Activated CD4-positive, alpha-beta T cell treated with anti-CD3 and anti-CD28 coated beads, Interleukin-2, amount 50 U/mL, for 48 hours (primary cell): ENCODE results near the gene PPA2.
"Not testable (repeated sequence)": the region's sequence is repeated elsewhere in the genome, so short reads cannot be mapped to it uniquely, and the experiment has no call there.

Experiments used
- DNase-seq, 2 experiments: peaks; one replicate each; pipeline ENCODE4 v3.0.0-alpha.2; 2020

PPA2 gene

DNA sequence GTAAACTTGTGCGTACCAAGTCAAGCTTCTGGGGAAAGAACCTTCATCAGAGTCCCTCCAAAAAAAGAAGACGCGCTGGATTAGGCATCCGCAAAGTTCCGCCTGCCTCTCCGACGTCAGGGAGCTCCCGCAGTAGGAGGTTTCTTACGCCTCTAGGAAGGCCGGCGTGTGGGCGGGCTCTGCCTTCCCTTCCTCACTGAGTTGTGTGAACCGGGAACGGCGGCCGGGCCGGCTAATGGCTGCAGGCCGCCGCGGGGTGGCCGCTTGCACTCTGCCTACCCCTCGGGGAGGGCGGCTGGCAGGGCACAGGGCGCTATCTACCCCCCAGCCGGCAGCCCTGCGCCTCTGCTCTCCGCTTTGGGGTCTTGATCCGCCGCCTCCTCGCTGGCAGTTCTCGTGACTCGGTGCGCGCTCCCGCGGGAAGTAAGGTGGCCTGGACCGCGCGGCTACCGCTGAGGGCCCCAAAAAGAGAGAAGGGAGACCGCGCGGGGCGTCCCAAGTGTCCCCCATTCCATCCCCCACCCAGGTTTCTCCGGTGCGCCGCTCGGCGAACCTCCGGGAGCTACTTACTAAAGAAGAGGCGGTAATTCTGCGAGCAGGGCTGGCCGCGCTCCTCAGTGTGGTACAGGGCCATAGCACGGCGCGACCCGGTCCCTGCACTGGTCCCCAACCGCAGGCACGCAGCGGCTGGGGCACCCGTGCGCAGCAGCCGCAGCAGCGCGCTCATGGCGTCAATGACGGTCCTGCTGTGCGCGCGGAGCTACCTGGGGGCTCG, at the start of gene PPA2:
Gene PPA2, minus strand, starts transcription at position 739 of the 775 bp plus-strand sequence. Its CDS starts 12 bp downstream, at position 727.
- peak; percentile 84 to 88 for DNase-seq

GRCh38 chr4:105520819-105521790, 47.2 kb upstream of the PPA2 start:
- peak in 1 of 2 experiments; percentile 6 for DNase-seq

DNA sequence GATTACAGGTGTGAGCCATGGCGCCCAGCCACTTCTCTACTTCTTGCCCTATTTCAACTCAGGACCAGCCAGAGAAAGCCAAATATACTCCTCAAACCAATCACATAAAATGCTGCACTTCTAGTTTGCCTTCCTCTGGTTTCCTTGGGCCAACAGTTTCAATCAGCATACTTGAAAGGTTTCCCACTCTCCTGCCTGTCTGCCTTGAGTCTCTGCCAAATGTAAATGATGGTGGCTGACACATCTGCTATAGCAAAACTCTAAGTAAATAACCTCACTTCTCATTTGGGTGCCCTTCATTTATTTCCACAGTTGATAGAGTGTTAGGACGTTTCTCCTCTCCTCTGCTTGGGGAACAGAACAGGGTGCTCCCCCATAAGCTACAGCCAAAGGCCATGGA, 36.4 kb upstream of the PPA2 start:
- no peak for DNase-seq

DNA sequence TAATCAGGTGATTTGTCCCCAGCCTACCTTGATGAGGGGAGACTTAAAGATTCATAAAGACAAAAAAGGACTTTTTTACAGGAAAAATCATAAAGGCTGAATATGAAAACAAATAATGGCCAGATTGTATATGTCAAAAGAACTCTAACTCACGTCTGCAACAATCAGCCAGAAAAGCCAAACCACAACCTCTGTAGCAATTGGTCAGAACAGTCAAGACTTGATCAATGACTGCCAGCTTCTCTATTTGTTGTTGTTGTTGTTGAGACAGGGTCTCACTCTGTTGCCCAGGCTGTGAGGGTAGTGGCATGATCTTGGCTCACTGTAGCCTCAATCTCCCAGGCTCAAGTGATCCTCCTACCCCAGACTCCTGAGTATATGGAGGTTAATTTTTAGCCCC, 35.9 kb upstream of the PPA2 start:
- no peak for DNase-seq

DNA sequence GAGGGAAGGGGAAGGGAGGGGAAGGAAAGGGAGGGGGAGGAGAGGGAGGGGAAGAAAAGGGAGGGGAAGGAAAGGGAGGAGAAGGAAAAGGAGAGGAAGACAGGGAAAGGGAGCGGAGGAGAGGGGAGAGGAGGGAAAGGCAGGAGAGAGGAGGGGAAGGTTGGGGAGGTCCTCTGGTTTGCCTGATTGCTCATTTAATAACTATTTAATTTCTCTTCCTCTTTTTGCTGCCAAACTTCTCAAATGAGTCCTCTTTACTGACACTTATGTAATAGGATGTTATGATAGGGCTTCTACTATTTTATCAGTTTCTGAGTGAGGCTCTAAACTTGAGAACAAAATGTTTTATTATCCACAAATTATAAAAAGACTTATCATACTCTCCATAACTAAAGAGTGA, 35.4 kb upstream of the PPA2 start:
- no peak for DNase-seq

GRCh38 chr4:105504744-105505143, 30.9 kb upstream of the PPA2 start:
- no peak for DNase-seq

- DNase-seq, result no peak
These were observed 29.6 kb upstream of the PPA2 start for GRCh38 chr4:105503484-105503883.

GRCh38 chr4:105496899-105497298, 23.0 kb upstream of the PPA2 start:
- DNase-seq, result no peak

- DNase-seq, result no peak
These were observed 21.8 kb upstream of the PPA2 start for GRCh38 chr4:105495667-105496066.

DNA sequence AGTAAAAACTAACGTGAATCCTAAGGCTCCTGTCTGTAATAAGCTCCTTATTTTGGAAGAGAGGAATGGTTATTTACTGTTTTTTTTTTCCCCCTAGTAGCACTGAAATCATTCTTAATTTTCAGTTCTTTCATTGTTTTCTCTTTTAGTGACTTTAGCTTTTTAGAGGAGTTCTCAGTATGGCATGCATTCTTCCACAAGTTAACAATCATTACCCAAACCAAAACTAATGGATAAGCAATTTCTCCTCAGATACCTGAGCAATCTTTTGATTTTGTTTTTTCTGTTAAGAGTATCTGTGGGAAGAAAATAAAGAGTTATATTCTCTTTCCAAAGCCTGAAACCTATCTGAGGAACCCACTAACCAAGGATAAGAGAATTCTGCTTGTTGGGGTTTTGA, 16.7 kb upstream of the PPA2 start:
- DNase-seq, result no peak

- DNase-seq, result no peak
These were observed 10.0 kb upstream of the PPA2 start for GRCh38 chr4:105483840-105484239.

DNA sequence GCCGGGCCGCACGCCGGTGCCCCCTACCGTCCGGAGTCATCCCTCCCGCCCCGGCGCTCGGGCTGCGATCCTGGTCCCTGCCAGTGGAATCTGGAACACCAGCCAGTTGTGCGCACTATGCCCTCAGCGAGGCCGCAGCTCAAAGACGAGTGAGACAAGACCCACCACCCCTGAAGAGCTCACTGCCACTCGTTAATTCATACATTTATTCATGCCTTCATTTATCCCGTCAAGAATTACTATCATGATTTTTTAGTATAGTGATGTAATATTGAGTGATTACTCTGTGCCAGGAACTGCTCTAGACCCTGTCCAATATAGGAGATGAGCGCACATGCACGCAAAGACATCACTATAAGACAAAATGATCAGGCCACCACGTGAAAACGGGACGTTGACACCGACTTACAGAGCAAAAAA, 247 bp upstream of the PPA2 start:
- peak in 1 of 2 experiments; percentile 82 for DNase-seq

DNA sequence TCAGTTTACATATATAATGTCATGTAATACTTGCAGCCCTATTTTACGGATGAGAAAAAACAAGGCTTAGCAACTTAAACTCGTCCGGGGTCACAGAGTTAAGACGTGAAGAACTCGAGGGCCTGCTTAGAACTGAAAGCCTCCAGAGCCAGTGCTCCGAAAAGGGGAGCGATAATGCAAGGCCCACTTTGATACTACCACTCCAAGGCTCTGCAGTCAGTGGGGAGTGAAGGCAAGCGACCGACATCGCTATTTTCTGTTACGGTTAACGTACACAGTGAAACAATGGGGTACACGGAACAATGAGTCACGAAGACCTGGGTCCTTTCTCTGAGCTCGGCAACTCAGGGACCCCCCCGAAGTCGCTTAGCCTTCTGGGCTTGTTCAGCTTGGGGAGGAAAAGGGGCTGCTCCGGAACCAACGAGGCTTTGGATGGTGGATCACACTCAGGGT, 965 bp downstream of the PPA2 start:
- DNase-seq, result no peak

DNA sequence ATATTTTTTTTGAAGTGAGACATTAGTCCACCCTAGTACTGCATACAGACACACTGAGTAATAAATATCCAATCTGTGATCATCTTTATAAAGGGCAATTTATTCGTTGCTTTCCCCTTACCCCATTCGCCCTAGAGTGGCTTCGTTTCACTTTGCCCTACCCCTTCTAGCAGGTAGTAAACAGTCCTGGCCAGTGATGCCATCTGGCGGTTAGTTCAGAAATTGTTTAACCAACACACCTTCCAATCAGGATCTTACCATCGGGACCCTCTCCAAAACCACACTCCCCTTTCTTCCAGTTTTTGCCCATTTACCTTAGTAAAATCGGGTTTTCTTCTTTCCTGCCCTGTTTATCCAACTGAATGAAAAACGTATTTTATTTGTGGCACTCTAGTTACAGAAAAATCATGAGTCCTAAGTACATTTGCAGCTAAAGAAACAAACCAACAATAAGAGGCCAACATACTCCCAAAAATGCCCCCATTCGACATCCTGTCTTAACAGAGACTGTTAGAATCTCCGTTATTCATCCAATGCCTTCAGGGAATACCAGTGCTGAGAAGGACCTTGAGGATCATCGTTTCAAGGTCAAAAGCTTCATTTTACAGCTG, 2.2 kb downstream of the PPA2 start:
- peak; percentile 63 to 75 for DNase-seq

DNA sequence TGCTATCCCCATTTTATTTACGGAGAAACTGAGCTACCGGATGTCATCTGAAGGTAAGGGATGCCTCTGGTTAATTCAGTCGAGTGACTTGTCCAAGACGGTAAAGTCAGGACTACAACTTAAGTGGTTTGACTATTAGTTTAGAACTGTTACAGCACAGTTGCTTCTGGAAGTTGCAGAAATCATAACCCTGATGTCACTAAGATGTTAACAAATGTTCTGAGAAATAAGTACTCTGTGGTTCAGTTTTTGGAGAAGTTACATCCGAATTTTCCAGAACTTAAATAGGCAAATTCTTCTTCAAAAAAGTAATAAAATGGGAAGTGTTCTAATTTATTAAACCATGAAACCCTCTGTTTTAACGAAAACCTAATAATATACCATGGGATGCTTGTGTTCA, 3.1 kb downstream of the PPA2 start:
- DNase-seq, result no peak

DNA sequence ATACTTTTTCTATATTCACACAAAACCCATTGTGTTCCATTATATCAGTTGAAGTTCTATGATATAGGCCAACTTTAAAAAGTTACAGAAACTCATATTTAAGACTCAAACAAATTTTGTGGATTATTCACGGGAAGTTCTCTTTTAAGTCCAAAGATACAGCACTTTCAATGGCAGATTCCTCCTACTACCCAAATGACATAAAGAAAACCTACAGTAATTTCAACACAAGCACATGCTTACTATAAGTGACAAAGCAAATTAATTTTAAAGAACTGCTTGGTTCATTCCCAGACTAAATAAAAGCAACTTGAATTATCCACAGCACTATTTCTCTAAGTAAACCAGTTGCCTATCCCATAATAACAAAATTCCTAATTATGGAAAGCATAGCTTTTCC, 4.1 kb downstream of the PPA2 start:
- DNase-seq, result no peak

DNA sequence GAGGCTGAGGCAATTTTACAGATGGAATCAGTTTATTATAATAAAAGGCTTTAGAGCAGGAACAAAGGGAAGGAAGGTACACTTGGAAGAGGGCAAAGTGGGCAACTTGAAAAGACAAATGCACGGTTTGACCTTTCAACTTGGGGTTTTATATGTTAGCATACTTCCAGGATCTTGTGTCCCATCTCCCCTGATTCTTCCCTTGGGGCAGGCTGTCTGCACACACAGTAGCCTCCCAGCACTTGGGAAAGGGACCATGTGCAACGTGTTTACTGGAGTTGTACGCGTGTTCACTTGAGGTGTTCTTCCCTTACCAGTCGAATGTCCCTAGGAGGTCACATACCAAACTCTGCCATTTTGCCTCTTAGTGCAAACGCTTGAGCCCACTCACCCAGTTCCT, 7.3 kb downstream of the PPA2 start:
- no peak for DNase-seq

GRCh38 chr4:105464563-105464962, 9.3 kb downstream of the PPA2 start:
- DNase-seq, result not testable (repeated sequence)

DNA sequence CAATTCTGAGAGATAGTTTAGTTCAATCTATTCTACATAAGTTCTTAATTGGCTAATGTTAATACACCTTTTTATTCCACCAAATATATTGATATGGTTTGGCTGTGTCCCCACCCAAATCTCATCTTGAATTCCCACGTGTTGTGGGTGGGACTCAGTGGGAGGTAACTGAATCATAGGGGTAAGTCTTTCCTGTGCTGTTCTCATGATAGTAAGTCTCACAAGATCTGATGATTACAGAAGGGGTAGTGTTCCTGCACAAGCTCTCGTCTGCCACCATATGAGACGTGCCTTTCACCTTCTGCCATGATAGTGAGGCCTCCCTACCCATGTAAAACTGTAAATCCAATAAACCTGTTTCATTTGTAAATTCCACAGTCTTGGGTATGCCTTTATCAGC, 11.3 kb downstream of the PPA2 start:
- no peak for DNase-seq

DNA sequence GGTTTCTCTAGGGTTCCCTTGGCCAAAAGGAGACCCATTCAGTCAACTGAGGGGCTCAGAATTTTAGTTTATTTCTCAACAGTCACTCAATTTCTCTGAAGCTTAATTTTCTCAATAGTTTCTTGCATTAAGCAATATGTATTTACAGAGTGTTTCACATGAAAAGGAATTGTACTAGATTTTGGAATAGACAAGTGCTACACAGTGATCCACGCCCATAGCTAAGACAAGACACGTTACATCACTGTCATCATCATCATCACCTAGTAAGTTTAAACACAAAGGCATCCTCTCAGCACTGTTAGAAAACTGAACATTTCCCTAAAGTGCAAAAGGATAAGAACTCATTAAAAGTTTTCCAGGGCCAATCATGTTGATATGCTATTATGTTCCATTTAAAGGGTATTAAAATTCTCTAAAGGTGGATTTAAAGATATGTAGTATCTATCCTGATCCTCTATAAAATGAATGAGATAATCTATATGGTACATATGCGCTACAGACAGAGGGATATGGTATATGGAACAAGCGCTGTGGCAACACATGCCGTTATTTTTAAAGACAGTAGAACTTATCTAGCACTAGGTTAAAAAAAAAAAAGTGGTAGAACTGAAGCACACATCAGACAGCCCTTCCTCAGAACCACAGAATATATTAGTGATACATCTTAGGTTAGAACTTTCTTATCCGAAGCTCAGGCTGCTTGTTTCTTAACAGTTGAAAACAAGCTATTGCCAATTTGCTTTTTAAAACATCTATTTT, 12.1 kb downstream of the PPA2 start:
- DNase-seq, result no peak

- DNase-seq, result no peak
These were observed 12.6 kb downstream of the PPA2 start for GRCh38 chr4:105461221-105461620.

- DNase-seq, result no peak
These were observed 13.6 kb downstream of the PPA2 start for GRCh38 chr4:105460306-105460705.

DNA sequence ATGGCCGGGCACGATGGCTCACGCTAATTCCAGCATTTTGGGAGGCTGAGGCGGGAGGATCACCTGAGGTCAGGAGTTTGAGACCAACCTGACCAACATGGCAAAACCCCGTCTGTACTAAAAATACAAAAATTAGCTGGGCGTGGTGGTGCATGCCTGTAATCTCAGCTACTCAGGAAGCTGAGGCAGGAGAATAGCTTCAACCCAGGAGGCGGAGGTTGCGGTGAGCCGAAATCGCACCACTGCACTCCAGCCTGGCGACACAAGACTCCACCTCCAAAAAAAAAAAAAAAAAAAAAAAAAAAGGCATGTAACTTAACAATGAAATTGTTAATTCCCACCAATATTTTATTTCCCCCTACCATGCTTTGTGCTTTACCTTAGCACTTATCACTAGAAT, 15.3 kb downstream of the PPA2 start:
- not testable (repeated sequence) for DNase-seq
